HL-60 (cell line): ENCODE measurements around the gene TBXAS1.

Experiments
- DNase-seq, 2 experiments: peaks; one replicate each; pipeline ENCODE4 v3.0.0-alpha.2; 2010 to 2020; ENCODE audit warnings: low read depth in 1 of 2, low spot score in 1 of 2
- H3K27ac ChIP-seq: fragments of 250-450 bp; sonication (Bioruptor Pico); replicated peaks from 2 replicates; pipeline ENCODE4 v1.5.1; 2020; ENCODE audit warnings: mild to moderate bottlenecking, moderate library complexity
- H3K27me3 ChIP-seq: fragments of 250-450 bp; sonication (Bioruptor Pico); 2 replicates; pipeline ENCODE4 v1.5.1; 2021; ENCODE audit warnings: mild to moderate bottlenecking, moderate library complexity; ENCODE audit not compliant: insufficient read depth, poor library complexity, severe bottlenecking
- H3K4me3 ChIP-seq: replicated peaks from 2 replicates; pipeline ENCODE4 v1.5.1; 2011; ENCODE audit warnings: mild to moderate bottlenecking, control low read depth, low read length; ENCODE audit not compliant: insufficient read depth
- CTCF ChIP-seq: IDR thresholded peaks from one replicate; pipeline ENCODE4 v1.5.1; 2011; ENCODE audit warnings: low read length, control low read depth, inconsistent platforms; ENCODE audit not compliant: insufficient read depth
- GABPA ChIP-seq: IDR thresholded peaks from 2 replicates; pipeline ENCODE4 v1.6.1; 2012; ENCODE audit warnings: low read depth
- POLR2AphosphoS5 ChIP-seq: IDR thresholded peaks from 2 replicates; pipeline ENCODE4 v1.6.1; 2012; ENCODE audit warnings: low read depth
- SPI1 ChIP-seq: IDR thresholded peaks from 2 replicates; pipeline ENCODE4 v1.6.1; 2012; ENCODE audit warnings: low read depth, mild to moderate bottlenecking, borderline replicate concordance
- TF ChIP-seq, protein P1 (sequence below): IDR thresholded peaks from 2 replicates; pipeline ENCODE4 v1.6.1; 2012; ENCODE audit warnings: low read depth; ENCODE audit not compliant: insufficient replicate concordance

TBXAS1 gene

DNA sequence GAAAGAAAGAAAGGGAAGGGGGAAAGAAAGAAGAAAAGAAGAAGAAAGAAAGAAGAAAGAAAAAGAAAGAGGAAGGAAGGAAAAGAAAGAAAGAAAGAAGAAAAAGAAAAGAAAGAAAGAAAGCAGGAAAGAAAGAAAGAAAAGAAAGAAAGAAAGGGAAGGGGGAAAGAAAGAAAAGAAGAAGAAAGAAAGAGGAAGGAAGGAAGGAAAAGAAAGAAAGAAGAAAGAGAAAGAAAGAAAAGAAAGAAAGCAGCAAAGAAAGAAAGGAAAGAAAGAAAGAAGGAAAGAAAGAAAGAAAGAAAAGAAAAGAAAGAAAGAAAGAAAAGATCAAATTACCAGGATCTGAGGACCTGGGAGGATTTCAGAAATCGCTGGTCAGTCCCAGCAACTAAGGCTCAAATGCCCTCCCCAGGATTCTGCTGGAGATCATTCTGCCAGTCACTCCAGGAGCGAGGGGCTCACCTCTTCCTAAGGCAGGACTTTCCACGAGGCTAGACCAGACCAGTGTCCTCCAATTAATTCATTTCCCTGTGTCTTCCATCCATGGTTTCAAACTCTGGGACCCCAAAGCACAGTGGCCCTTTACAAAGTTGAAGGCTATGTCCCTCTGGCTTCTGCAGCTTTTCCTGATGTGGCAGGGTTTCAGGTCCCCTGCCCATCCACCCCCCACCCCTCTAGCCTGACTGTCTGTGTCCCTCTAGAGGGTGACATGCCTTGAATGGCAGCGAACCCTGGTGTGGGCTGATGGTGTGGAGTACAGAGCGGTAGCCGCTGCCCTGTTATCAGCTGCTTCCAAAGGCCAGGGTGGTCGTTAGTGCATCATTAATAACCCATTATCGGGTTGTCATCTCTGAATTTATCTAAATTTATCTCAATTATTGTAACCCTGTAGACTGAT is 155.8 kb downstream of the TBXAS1 start:
- H3K27me3 ChIP-seq = no peaks in the 10 kb centered on the region
- no peak overlapping the region for H3K4me3 ChIP-seq
- TF ChIP-seq, protein P1, sequence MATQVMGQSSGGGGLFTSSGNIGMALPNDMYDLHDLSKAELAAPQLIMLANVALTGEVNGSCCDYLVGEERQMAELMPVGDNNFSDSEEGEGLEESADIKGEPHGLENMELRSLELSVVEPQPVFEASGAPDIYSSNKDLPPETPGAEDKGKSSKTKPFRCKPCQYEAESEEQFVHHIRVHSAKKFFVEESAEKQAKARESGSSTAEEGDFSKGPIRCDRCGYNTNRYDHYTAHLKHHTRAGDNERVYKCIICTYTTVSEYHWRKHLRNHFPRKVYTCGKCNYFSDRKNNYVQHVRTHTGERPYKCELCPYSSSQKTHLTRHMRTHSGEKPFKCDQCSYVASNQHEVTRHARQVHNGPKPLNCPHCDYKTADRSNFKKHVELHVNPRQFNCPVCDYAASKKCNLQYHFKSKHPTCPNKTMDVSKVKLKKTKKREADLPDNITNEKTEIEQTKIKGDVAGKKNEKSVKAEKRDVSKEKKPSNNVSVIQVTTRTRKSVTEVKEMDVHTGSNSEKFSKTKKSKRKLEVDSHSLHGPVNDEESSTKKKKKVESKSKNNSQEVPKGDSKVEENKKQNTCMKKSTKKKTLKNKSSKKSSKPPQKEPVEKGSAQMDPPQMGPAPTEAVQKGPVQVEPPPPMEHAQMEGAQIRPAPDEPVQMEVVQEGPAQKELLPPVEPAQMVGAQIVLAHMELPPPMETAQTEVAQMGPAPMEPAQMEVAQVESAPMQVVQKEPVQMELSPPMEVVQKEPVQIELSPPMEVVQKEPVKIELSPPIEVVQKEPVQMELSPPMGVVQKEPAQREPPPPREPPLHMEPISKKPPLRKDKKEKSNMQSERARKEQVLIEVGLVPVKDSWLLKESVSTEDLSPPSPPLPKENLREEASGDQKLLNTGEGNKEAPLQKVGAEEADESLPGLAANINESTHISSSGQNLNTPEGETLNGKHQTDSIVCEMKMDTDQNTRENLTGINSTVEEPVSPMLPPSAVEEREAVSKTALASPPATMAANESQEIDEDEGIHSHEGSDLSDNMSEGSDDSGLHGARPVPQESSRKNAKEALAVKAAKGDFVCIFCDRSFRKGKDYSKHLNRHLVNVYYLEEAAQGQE = no peak
- no peak for TF ChIP-seq GABPA
- TF ChIP-seq CTCF = no peak
- no peak for TF ChIP-seq SPI1
- no peak for TF ChIP-seq POLR2AphosphoS5
- no peak for DNase-seq
- no peak overlapping the region for H3K27ac ChIP-seq

DNA sequence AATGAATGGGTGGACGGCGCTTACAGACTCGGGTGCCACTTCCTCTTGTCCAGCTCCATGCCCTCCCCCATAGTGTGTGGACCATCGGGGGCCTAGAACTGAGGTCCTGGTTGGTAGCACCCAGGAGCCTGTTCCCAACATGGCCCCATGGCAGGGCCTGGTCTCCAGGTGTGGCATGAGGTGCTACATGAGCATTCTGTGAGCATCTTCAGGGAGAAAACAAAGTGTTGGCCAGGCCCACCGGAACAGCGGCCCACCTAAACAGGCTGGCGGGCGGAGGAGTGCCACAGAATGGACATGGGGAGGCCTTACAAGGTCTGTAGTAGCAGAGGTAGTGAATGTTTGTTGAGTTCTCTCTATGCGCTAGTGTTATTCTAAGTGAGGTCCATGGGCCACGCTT is 156.7 kb downstream of the TBXAS1 start:
- no peak for DNase-seq
- Histone ChIP-seq H3K27ac (no peak overlapping the region), H3K4me3 (no peak overlapping the region), H3K27me3 (no peaks in the 10 kb centered on the region)
- no peak for TF ChIP-seq SPI1
- TF ChIP-seq, protein P1 = no peak
- no peak for TF ChIP-seq CTCF
- no peak for TF ChIP-seq GABPA
- no peak for TF ChIP-seq POLR2AphosphoS5

DNA sequence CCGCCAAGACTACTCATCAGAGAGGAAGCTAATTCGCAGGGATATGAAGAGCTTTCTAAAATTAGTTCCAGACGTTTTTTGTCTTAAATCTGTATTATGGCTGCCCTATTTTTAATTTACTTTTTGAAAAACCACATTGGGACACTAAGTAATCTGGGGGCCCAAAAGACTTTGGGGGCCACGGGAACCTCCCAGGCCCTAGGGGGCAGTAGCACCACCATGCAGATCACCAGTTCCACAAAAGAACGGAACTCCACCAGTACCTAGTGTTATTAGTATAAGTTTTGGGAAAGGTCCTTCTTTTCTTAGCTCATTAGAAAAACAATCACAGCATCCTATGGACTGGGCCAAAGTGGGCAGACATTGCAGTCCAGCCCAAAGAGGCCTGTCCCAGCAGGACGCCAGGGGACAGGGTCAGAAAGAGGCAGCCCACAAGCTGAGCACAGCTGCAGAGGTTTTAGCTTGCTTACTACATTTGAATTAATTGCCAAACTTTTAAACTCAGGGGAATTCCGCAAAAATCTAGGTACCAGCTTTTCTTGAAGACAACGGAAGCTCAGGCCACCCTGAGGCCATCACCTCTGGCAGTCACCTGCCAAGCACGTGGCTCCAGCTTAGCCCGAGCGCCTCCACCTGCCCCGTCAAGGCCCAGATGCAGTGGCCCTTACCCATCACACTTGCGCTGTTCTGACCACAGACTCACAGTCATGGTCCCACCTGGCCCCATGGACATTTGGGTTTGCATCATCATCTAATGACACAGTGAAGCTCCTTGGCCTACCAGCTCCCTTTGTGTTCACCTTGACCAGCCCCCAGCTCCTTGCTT is 158.8 kb downstream of the TBXAS1 start:
- no peak overlapping the region for H3K27ac ChIP-seq
- DNase-seq = no peak
- H3K4me3 ChIP-seq = no peak overlapping the region
- no peaks in the 10 kb centered on the region for H3K27me3 ChIP-seq
- TF ChIP-seq POLR2AphosphoS5 (no peak), SPI1 (no peak), GABPA (no peak), CTCF (no peak)
- TF ChIP-seq, protein P1 = no peak
